Measurements from ENCODE around the gene FHIT.

Gene FHIT

DNA sequence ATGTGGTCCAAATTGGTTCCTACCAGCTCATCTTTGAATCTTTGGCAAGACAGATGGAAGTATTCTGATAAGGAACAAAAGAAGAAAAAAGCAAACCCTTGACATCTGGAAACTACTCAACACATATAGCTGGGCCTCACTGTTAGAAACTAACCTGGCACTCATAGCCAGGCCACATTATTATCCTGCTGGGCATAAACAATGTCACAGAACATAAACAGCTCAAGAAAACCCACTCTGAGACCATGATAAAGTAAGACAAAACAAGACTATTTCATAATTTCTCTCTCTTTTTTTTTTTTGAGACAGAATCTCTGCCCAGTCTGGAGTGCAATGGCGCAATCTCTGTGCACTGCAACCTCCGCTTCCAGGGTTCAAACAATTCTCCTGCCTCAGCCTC is 1093.2 kb downstream of the FHIT start:
- Histone ChIP-seq H3K36me3 (ENCODE audit: insufficient read depth, insufficient read length, low read length) (no peaks in the 10 kb centered on the region), H3K4me1 (ENCODE audit: insufficient read depth, insufficient read length) (no peaks in the 10 kb centered on the region), H3K9ac (ENCODE audit: insufficient read length, low read depth) (no peak overlapping the region), H3K4me3 (ENCODE audit: insufficient read length, low read depth) (no peak overlapping the region), H3K9me3 (ENCODE audit: insufficient read depth, low read length) (no peaks in the 10 kb centered on the region), H3K27me3 (ENCODE audit: insufficient read depth, insufficient read length) (no peaks in the 10 kb centered on the region)
- no peak for TF ChIP-seq ZNF274 (IDR thresholded peaks at IDR 0.05; ENCODE audit: low read depth, low read length)
- TF ChIP-seq SUZ12 (IDR thresholded peaks at IDR 0.05; ENCODE audit: extremely low read depth, insufficient read depth, insufficient read length), result no peak
- TF ChIP-seq YY1 (IDR thresholded peaks at IDR 0.05; ENCODE audit: insufficient read depth, insufficient read length), result no peak
- DNase-seq (ENCODE audit: low read depth, low spot score), result no peak

DNA sequence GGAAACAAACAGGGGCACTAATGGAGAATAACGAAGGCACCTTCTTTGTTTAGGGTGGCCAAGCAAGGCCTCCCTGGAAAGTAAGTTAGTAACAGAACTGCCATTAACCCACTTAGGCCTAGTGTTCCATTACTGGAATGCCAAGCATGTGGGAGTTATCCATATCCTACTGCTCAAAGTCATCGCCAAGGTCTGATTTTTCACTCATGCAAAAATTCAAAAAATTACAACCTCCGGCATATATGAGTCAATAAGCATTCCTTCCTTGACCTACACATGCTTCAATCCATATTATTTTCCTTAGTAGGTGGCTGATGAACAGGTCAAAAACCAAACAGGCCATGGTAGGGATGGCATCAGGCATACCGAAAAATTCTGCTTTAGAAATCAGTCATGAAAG is 1097.2 kb downstream of the FHIT start:
- no peaks in the 10 kb centered on the region for H3K36me3 ChIP-seq (ENCODE audit: insufficient read depth, insufficient read length, low read length)
- no peaks in the 10 kb centered on the region for H3K27me3 ChIP-seq (ENCODE audit: insufficient read depth, insufficient read length)
- no peaks in the 10 kb centered on the region for H3K4me1 ChIP-seq (ENCODE audit: insufficient read depth, insufficient read length)
- H3K9me3 ChIP-seq (ENCODE audit: insufficient read depth, low read length), result no peaks in the 10 kb centered on the region
- H3K4me3 ChIP-seq (ENCODE audit: insufficient read length, low read depth), result no peak overlapping the region
- TF ChIP-seq SUZ12 (IDR thresholded peaks at IDR 0.05; ENCODE audit: extremely low read depth, insufficient read depth, insufficient read length) (no peak), YY1 (IDR thresholded peaks at IDR 0.05; ENCODE audit: insufficient read depth, insufficient read length) (no peak), ZNF274 (IDR thresholded peaks at IDR 0.05; ENCODE audit: low read depth, low read length) (no peak)
- no peak overlapping the region for H3K9ac ChIP-seq (ENCODE audit: insufficient read length, low read depth)
- no peak for DNase-seq (ENCODE audit: low read depth, low spot score)

GRCh38 chr3:60153221-60153999 is 1097.8 kb downstream of the FHIT start:
- no peaks in the 10 kb centered on the region for H3K27me3 ChIP-seq (ENCODE audit: insufficient read depth, insufficient read length)
- H3K4me3 ChIP-seq (ENCODE audit: insufficient read length, low read depth), result no peak overlapping the region
- no peaks in the 10 kb centered on the region for H3K9me3 ChIP-seq (ENCODE audit: insufficient read depth, low read length)
- no peak for DNase-seq (ENCODE audit: low read depth, low spot score)
- H3K36me3 ChIP-seq (ENCODE audit: insufficient read depth, insufficient read length, low read length), result no peaks in the 10 kb centered on the region
- TF ChIP-seq YY1 (IDR thresholded peaks at IDR 0.05; ENCODE audit: insufficient read depth, insufficient read length) (no peak), SUZ12 (IDR thresholded peaks at IDR 0.05; ENCODE audit: extremely low read depth, insufficient read depth, insufficient read length) (no peak), ZNF274 (IDR thresholded peaks at IDR 0.05; ENCODE audit: low read depth, low read length) (no peak)
- H3K4me1 ChIP-seq (ENCODE audit: insufficient read depth, insufficient read length), result no peaks in the 10 kb centered on the region
- H3K9ac ChIP-seq (ENCODE audit: insufficient read length, low read depth), result no peak overlapping the region

DNA sequence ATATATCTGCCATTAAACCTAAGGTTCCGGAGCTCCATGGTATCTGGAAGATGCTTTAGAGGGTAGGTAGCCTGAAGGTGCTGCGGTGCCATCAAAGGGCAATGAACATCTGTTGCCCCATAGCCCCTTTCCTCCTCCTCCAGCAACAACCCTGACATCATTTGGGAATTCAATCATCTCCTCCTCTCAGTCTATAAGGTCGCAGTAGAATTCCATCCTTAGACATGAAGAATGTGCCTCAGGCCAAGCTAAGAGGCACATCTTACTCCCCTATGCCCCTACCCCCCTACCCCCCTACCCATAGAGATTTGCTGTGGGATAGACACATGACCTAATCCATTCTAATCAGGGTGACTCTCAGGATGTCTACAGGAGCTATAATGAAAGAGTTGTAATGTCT is 1101.8 kb downstream of the FHIT start:
- H3K4me1 ChIP-seq (ENCODE audit: insufficient read depth, insufficient read length), result no peaks in the 10 kb centered on the region
- H3K9ac ChIP-seq (ENCODE audit: insufficient read length, low read depth), result no peak overlapping the region
- H3K4me3 ChIP-seq (ENCODE audit: insufficient read length, low read depth), result no peak overlapping the region
- DNase-seq (ENCODE audit: low read depth, low spot score), result no peak
- H3K27me3 ChIP-seq (ENCODE audit: insufficient read depth, insufficient read length), result no peaks in the 10 kb centered on the region
- no peaks in the 10 kb centered on the region for H3K9me3 ChIP-seq (ENCODE audit: insufficient read depth, low read length)
- no peaks in the 10 kb centered on the region for H3K36me3 ChIP-seq (ENCODE audit: insufficient read depth, insufficient read length, low read length)
- TF ChIP-seq ZNF274 (IDR thresholded peaks at IDR 0.05; ENCODE audit: low read depth, low read length) (no peak), SUZ12 (IDR thresholded peaks at IDR 0.05; ENCODE audit: extremely low read depth, insufficient read depth, insufficient read length) (no peak), YY1 (IDR thresholded peaks at IDR 0.05; ENCODE audit: insufficient read depth, insufficient read length) (no peak)

DNA sequence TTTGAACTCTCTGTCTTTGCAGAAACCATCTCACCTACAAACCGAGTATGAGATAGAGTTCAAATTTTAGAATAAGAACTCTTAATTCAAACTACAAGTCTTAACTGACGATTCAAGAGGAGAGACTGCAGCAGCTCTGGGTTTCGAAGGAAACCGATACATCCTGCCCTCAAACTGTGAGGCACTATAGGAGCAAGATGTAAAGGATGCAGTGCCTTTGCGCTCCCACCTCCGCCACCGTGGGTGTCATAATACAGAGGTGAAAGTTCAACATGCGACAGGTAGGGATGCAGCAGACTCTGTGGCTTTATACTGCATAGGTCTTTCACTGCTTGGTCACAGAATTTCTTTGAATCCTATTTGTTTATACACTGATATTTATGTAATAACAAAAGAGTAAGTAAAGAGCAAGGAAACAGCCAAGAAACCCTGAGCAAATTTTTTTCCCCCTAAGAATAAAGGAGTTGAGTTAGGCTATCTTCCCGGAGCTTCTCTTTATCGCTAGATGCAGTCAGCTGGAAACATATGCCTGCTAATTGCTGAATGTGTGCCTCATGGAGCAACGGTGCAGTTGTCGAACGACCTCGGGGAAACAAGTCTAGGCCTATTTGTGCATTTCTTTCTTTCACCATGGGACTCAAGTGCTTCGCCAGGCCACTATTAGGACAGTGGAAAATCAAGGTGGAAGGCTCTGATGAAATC is 1103.9 kb downstream of the FHIT start:
- TF ChIP-seq YY1 (IDR thresholded peaks at IDR 0.05; ENCODE audit: insufficient read depth, insufficient read length) (no peak), SUZ12 (IDR thresholded peaks at IDR 0.05; ENCODE audit: extremely low read depth, insufficient read depth, insufficient read length) (no peak), ZNF274 (IDR thresholded peaks at IDR 0.05; ENCODE audit: low read depth, low read length) (no peak)
- H3K27me3 ChIP-seq (ENCODE audit: insufficient read depth, insufficient read length), result no peaks in the 10 kb centered on the region
- H3K4me3 ChIP-seq (ENCODE audit: insufficient read length, low read depth), result no peak overlapping the region
- H3K9ac ChIP-seq (ENCODE audit: insufficient read length, low read depth), result no peak overlapping the region
- H3K36me3 ChIP-seq (ENCODE audit: insufficient read depth, insufficient read length, low read length), result no peaks in the 10 kb centered on the region
- DNase-seq (ENCODE audit: low read depth, low spot score), result no peak
- no peaks in the 10 kb centered on the region for H3K9me3 ChIP-seq (ENCODE audit: insufficient read depth, low read length)
- no peaks in the 10 kb centered on the region for H3K4me1 ChIP-seq (ENCODE audit: insufficient read depth, insufficient read length)

DNA sequence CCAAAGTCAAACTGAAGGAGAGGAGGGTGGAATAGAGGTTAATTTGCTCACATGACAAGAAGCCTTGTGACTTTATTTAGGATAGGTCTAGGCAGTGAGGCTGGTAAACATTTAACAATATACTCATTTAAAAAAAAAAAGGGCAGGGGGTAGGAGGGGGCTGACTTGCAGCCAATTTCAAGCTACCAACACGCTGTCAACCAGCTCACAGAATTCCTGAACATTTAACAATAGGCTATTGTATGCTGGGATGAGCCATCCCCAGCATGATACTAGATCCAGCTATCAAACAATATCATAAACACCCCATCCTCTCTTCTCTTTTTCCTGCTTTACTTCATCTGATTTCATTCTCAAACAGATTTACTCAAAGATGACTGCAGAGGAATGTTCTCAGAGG is 1105.1 kb downstream of the FHIT start:
- Histone ChIP-seq H3K9me3 (ENCODE audit: insufficient read depth, low read length) (no peaks in the 10 kb centered on the region), H3K27me3 (ENCODE audit: insufficient read depth, insufficient read length) (no peaks in the 10 kb centered on the region), H3K9ac (ENCODE audit: insufficient read length, low read depth) (no peak overlapping the region), H3K4me3 (ENCODE audit: insufficient read length, low read depth) (no peak overlapping the region), H3K4me1 (ENCODE audit: insufficient read depth, insufficient read length) (no peaks in the 10 kb centered on the region), H3K36me3 (ENCODE audit: insufficient read depth, insufficient read length, low read length) (no peaks in the 10 kb centered on the region)
- TF ChIP-seq SUZ12 (IDR thresholded peaks at IDR 0.05; ENCODE audit: extremely low read depth, insufficient read depth, insufficient read length), result no peak
- DNase-seq (ENCODE audit: low read depth, low spot score), result no peak

GRCh38 chr3:60144071-60144470 is 1107.2 kb downstream of the FHIT start:
- H3K4me1 ChIP-seq (ENCODE audit: insufficient read depth, insufficient read length), result no peaks in the 10 kb centered on the region
- H3K4me3 ChIP-seq (ENCODE audit: insufficient read length, low read depth), result no peak overlapping the region
- no peak overlapping the region for H3K9ac ChIP-seq (ENCODE audit: insufficient read length, low read depth)
- no peak for DNase-seq (ENCODE audit: low read depth, low spot score)
- no peaks in the 10 kb centered on the region for H3K9me3 ChIP-seq (ENCODE audit: insufficient read depth, low read length)
- TF ChIP-seq SUZ12 (IDR thresholded peaks at IDR 0.05; ENCODE audit: extremely low read depth, insufficient read depth, insufficient read length) (no peak), YY1 (IDR thresholded peaks at IDR 0.05; ENCODE audit: insufficient read depth, insufficient read length) (no peak), ZNF274 (IDR thresholded peaks at IDR 0.05; ENCODE audit: low read depth, low read length) (no peak)
- no peaks in the 10 kb centered on the region for H3K36me3 ChIP-seq (ENCODE audit: insufficient read depth, insufficient read length, low read length)
- H3K27me3 ChIP-seq (ENCODE audit: insufficient read depth, insufficient read length), result no peaks in the 10 kb centered on the region
